H54 (cell line): Measurements from ENCODE around the gene NME9.
"Not testable (repeated sequence)": the region's sequence is repeated elsewhere in the genome, so short reads cannot be mapped to it uniquely, and the experiment has no call there.

Experiments
- DNase-seq: peaks from one replicate; pipeline ENCODE4 v3.0.0; 2011; ENCODE audit warnings: low spot score, mixed read lengths; ENCODE audit not compliant: insufficient read length
- FAIRE-seq: peaks from 3 replicates; lab custom pipeline; 2011; peaks lifted over from hg19 to GRCh38; lab: Jason Lieb, UNC
- POLR2A ChIP-seq: IDR thresholded peaks from 2 replicates; pipeline ENCODE4 v1.6.1; 2011; ENCODE audit warnings: low read depth, mild to moderate bottlenecking, low read length

Gene NME9

DNA sequence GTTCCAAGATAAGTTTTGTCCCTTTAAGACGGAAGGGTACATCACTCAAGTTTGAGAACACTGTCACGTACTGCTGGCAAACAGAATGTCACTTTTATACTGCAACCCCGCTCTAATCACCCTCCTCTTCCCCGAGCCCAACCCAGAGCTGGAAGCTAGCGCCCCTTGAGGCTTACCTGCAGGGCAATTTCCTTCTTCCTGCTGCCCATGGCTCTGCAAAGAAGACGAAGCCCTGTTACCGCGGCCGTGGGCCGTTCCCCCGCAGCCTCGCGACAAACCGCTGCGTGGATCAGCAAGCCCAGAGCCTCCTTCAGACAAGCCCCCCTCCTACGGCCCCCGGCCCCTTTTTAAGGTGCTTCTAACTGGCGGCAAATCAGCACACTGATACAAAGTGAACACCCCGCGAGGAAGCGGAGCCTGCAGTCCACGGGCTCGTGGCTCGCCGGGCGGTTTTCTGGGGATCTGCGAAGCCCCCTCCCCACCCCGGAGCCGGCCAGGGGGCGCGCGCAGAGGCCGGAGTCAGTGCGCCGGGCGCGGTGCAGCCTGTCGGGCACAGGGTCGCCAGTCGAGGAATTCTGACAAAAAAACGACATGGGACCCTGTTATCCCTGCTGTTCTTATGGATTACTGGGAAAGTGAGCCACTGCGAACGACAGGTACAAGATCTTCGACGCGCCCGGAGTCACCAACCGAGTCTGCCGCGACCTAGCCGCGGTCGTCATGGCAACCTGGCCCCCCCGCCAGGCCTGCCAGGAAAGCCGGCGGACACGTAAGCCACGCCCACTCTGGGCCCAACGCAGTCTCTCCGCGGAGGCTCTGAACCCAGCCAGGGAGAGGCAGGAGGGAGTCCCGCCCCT is at the start of gene NME9:
Gene NME9 (minus strand): TSS at position 725 of the 857 bp plus-strand sequence. CDS start 516 bp downstream, at position 209.
- FAIRE-seq = peak; percentile 83
- TF ChIP-seq POLR2A = no peak

GRCh38 chr3:138378990-138379389 is 49.3 kb upstream of the NME9 start:
- FAIRE-seq = no peak

More for the DNA sequence above, at the start of gene NME9:
- DNase-seq = peak; percentile 84

DNA sequence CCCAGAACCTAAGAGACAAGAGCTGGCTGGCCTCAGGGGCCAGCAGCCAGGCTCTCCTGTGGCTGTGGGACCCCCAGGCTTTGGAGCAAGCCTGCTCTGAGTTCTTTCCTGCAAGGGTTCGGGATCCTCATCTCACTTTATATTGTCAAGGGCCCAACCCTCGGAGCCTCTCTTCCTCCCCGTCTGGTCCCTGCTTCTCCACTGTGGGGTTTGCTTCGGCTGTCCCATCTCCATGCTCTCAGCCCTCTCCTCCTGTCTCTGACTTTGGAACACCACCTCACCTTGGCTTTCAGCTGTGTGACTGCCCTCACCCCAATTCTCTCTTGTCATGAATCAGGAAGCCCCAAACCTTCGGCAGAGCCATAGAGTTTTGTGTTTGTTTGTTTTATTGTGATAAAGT is 48.7 kb upstream of the NME9 start:
- DNase-seq (no peak), FAIRE-seq (no peak)
- TF ChIP-seq POLR2A = no peak

More at GRCh38 chr3:138378990-138379389, 49.3 kb upstream of the NME9 start:
- no peak for TF ChIP-seq POLR2A
- DNase-seq = no peak

GRCh38 chr3:138377804-138378203 is 48.2 kb upstream of the NME9 start:
- FAIRE-seq (no peak), DNase-seq (no peak)
- no peak for TF ChIP-seq POLR2A

GRCh38 chr3:138377212-138377611 is 47.6 kb upstream of the NME9 start:
- FAIRE-seq, DNase-seq: not testable (repeated sequence)

DNA sequence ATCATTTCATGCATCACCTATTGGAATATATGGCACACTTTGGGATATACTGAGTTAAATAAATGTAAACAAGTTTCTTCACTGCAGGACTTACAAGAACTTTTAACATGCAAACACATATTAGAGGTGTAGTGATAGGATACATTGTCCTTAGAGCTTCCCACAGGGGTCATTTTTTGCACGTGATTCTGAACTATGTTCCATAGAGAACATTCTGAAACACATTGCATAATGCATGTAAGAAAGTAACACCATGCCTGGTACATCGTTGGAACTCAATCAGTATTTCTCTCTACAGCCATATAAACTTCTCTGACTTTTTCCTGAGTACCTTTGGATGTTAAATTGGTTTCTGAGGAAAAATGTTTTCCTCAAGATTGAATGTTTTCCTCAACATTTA is 47.0 kb upstream of the NME9 start:
- DNase-seq (no peak), FAIRE-seq (no peak)
- no peak for TF ChIP-seq POLR2A

DNA sequence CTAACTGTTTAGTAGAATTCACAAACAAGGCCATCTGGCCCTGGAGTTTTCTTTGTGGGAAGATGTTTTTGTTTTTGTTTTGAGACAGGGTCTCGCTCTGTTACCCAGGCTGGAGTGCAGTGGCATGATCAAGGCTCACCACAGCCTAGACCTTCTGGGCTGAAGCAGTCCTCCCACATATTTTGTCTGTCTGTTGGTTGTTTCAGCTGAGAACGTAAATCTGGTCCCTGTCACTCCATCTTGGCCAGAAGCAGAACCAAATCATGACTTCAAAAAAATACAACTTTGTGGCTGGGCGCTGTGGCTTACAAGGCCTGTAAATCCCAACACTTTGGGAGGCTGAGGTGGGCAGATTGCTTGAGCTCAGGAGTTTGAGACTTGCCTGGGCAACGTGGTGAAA is 45.8 kb upstream of the NME9 start:
- FAIRE-seq (no peak), DNase-seq (no peak)
- TF ChIP-seq POLR2A = no peak

DNA sequence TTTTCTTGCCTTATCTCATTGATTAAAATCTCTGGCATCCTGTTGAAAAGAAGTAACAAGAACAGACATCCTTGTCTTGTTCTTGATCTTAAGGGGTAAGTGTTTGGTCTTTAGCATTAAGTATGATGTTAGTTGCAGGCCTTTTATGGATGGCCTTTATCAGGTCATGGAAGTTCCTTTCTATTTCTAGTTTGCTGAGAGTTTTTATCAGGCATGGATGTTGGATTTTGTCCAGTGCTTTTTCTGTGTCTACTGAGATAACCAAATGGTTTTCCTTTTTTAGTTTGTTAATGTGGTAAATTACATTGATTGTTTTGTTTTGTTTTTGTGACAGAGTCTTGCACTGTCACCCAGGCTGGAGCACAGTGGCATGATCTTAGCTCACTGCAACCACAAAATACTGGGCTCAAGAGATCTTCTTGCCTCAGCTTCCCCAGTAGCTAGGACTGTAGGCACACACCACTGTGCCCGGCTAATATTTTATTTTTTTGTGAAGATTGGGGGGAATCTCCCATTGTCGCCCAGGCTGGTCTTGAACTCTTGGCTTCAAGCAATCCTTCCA is 45.0 kb upstream of the NME9 start:
- FAIRE-seq = no peak

DNA sequence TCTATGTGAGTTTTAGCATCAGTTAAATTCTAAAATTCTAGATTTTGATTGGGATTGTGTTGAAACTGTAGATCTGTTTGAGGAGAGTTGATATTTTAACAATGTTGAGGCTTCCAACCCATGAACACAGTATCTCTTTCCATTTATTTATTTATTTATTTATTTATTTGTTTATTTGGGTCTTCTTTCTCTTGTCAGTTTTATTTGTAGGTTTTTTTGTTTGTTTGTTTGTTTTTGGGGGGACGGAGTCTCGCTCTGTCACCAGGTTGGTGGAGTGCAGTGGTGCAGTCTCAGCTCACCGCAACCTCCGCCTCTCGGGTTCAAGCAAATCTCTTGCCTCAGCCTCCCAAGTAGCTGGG is 44.1 kb upstream of the NME9 start:
- TF ChIP-seq POLR2A = no peak
- no peak for FAIRE-seq
- DNase-seq = no peak

More for the DNA sequence above, 45.0 kb upstream of the NME9 start:
- TF ChIP-seq POLR2A = no peak
- no peak for DNase-seq

- no peak for TF ChIP-seq POLR2A
- DNase-seq (no peak), FAIRE-seq (no peak)
Measured at GRCh38 chr3:138373087-138373735, 43.6 kb upstream of the NME9 start.

- no peak for DNase-seq
- no peak for FAIRE-seq
- no peak for TF ChIP-seq POLR2A
Measured at GRCh38 chr3:138371070-138371965, 41.7 kb upstream of the NME9 start.

- no peak for TF ChIP-seq POLR2A
- DNase-seq = no peak
- FAIRE-seq = no peak
Measured at GRCh38 chr3:138370321-138370720, 40.7 kb upstream of the NME9 start.

DNA sequence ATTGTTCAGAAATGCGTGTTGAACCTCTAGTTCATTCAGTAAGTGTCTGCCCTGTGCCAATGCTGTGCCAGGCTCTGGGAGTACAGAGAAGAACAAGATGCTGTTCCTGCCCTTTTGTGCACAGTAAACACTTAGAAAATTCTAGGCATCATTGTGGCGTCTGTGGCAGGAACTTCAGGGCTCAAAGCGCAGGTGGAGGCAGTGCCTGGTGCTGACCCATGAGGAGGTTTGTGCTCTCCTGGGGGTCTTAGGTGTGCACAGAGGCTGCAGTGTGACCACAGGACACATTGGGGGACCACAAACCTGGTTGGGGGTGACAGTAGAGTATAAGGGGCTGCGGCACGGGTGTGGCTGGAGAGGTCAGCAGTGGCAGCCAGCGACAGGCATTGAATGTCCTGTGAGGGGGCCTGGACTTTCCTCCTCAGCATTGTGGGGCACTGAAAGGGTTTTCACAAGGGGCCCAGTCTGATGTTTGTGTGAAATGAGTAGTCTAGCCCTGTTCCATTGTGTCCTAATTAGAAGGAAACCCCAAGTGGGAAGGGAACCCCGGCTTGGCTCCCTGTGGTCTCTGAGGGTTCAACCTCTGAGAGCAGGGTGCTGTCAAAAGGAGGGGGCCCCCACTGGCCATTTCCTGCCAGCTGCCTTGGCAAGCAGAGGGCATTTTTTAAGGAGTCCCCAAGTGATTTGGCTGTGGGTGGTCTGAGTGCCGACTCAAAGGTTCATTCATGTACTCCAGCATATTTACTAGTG is 39.7 kb upstream of the NME9 start:
- FAIRE-seq = no peak
- no peak for DNase-seq
- TF ChIP-seq POLR2A = no peak
